CD4-positive, alpha-beta T cell treated with Interleukin-6 at 100 ng/mL for 8 hours (primary cell): Measurements from ENCODE around the gene ANGPTL5.
"Not testable (repeated sequence)": the region's sequence is repeated elsewhere in the genome, so short reads cannot be mapped to it uniquely, and the experiment has no call there.

Experiments
- DNase-seq: peaks from one replicate; pipeline ENCODE4 v3.0.0-alpha.2; 2020; ENCODE audit warnings: mixed read lengths, low spot score

Gene ANGPTL5

GRCh38 chr11:101916422-101916821 lies at the start of gene ANGPTL5:
Gene ANGPTL5 (minus strand): TSS chr11:101916522. CDS start chr11:101907909, 8,613 bp downstream.
- no peak for DNase-seq

DNA sequence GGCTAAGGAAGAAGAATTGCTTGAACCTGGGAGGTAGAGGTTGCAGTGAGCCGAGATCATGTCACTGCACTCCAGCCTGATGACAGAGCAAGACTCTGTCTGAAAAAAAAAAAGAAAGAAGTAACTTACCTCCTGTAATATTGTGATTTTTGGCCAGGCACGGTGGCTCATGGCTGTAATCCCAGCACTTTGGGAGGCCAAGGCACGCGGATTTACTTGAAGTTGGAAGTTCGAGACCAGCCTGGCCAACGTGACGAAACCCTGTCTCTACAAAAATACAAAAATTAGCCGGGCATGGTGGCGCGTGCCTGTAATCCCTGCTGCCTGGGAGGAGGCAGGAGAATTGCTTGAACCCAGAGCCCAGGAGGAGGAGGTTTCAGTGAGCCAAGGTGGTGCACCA lies 47.9 kb upstream of the ANGPTL5 start:
- not testable (repeated sequence) for DNase-seq

- DNase-seq, result no peak
Measured at GRCh38 chr11:101960231-101960630, 43.9 kb upstream of the ANGPTL5 start.

DNA sequence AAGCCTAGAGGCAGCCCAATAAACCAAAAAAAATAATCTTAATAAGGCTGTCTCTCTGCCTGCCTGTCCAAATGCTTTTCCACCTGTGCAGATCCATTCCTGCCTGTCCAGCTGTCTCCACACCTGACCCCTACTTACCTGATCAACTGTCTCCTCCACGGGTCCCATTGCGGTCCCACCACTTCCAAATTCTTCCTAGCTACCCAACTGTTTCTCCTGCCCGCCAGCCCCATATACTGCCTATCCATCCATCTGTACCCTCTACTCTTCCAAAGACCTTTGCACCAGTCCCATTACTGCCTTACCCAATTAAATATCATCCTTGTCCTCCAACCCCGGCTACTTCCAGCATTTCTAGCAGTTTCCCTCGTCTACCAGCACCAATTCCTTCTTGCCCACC lies 39.4 kb upstream of the ANGPTL5 start:
- no peak for DNase-seq

- DNase-seq, result no peak
Measured at GRCh38 chr11:101955278-101955677, 39.0 kb upstream of the ANGPTL5 start.

GRCh38 chr11:101949680-101950220 lies 33.4 kb upstream of the ANGPTL5 start:
- no peak for DNase-seq

- DNase-seq, result no peak
Measured at GRCh38 chr11:101945448-101945847, 29.1 kb upstream of the ANGPTL5 start.

DNA sequence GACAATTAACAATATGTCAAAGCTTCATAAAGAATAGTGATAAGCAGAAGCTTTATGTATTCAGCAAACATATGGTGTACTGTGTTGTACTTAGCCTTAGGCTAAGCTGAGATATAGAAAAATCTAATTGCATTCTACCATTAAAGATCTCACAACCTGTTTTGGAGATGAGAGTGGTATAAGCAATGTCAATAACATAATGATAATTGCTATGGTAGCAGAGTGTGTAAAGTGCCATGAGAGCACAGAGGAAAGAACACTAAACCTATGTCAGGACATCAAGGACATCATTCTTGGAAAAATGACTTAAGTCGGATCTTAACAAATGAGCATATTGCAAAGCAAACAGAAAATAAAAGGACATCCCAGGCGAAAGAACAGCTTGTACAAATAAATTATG lies 28.6 kb upstream of the ANGPTL5 start:
- DNase-seq, result no peak

- DNase-seq, result no peak
Measured at GRCh38 chr11:101940901-101941520, 24.7 kb upstream of the ANGPTL5 start.

- no peak for DNase-seq
Measured at GRCh38 chr11:101931692-101932091, 15.4 kb upstream of the ANGPTL5 start.

GRCh38 chr11:101929294-101929915 lies 13.1 kb upstream of the ANGPTL5 start:
- DNase-seq, result no peak

DNA sequence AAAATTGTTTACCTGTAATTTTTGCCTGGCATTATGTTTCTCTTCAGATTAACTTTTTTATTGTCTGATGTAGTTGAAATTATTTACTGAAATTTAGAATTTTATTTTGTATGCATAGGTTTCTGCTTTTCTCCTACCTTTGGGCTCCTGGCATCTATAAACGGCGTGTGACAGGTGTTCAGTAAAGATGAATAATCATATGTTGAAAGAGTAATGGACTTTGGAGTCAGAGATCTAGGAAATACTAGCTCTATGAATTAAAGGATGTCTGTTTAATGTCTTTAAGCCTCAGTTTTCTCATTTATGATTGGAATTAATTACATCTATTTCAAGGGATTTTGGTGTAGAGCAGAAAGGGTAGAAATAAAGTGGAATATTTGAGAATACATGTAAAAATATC lies 7.2 kb upstream of the ANGPTL5 start:
- DNase-seq, result no peak

DNA sequence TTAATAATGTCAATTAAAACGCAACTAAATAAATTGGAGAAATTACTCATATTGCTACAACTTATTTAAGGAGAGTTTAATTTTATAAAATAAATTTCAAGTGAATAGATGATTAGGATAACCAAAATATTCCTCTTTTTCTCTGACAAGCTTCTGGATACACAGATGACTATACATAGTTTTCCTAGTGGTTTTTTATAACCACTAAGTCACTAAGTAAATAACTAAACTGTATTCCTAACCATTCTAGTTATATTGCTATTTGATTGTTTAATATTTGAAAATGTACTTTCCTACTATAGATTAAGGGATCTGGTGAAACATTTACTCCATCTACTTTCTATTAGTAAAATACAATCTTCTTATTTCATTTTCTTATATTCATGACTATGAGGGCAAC lies 4.7 kb upstream of the ANGPTL5 start:
- no peak for DNase-seq

- DNase-seq, result no peak
Measured at GRCh38 chr11:101917226-101917625, 904 bp upstream of the ANGPTL5 start.

DNA sequence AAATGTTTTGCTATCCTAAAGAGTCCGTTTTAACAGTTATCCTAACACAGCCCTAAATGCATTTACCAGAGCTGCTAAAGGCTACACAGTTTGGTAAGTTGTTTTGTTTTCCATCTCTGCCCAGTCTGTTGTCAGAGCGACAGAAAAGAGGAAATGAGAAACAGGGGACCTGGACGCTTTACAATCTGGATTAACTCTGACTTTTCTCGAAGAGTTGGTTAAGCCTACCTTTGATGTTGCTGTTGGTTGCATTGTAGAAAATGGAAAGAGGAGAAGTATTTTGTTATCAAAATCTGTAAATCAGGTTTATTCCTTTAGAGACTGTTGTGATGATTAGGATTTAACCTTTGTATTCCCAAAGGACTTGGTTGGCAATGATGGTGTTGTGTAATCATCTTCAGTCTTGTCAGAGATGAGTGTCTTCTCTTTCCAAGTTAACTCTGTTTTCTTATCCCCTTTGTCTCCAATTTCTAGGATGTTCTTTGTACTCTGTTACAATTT lies 481 bp downstream of the ANGPTL5 start:
- DNase-seq, result no peak

DNA sequence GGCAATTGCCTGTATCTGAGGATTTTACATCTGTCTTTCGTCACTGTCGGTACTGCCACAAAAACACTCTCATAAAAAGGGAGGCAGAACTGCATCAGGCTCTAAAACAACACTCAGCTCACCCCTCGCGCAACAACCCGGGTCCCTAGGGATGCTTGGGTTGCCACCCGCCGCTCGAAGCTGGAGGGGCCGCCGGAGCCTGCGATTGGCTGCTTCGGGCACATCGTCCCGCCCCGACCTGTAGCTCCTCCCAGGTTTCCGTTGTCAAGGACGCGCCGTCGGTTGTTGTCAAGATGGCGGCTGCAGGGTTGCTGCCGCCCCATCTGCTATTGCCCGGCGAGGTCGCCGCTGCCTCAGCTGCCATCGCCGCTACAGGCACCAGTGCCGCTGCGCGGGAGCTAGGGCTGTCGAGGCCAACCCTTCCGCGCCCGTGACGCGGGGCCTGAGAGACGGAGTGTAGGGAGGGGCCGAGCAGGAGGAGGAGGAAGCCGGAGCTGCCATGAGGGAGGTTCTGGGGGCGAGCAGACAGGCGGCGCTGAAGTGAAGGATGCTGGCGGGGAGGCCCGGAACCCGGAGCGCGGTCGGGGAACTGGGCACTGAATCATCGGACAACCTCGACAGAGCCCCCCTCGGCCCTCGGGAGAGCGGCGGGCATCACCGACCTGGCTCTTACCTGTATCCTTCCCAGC lies 1.4 kb downstream of the ANGPTL5 start, which contains the start of gene CEP126:
Gene CEP126, plus strand, starts transcription at position 273 of the 689 bp plus-strand sequence. Its CDS starts 275 bp downstream, at position 548.
- peak; percentile 90 for DNase-seq

DNA sequence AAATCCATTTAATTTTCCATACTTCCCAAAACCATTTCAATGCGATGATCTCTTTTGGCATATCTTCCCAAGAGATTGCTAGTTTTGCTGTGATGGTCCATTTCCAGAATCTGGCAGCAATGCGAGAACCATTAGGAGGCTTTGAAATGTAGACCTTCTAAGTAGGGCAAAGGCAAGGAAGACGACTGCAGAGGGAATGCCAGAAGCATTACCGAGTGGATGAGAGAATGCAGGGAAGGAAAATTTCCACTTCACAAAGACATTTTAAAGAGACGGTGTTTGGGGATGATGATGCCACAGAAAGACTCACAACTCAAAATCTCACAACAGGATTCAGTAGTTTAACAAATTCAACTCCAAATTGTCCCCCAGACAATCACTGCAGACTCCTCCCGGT lies 2.0 kb downstream of the ANGPTL5 start:
- DNase-seq, result no peak

GRCh38 chr11:101913656-101914055 lies 2.7 kb downstream of the ANGPTL5 start:
- no peak for DNase-seq

GRCh38 chr11:101912823-101913284 lies 3.5 kb downstream of the ANGPTL5 start:
- no peak for DNase-seq

GRCh38 chr11:101909087-101909486 lies 7.2 kb downstream of the ANGPTL5 start:
- DNase-seq, result no peak

DNA sequence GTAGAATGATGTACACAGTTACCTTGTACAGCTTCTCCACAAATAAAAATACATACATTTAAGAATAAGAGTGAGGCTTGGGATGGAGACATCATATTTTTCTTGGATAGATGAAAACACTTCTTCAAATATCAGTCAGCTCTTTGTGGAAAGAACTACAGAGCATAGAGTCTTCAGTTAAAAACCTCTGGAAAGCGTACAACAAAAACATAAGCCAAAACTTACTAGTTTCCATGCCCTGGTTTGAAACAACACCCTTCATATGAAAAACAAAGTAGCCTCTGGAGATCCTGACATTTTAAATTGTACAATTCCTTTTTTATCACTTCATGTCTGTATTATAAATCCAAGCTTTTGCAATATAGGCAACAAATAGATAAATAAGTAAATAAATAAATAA lies 8.5 kb downstream of the ANGPTL5 start:
- DNase-seq, result no peak

DNA sequence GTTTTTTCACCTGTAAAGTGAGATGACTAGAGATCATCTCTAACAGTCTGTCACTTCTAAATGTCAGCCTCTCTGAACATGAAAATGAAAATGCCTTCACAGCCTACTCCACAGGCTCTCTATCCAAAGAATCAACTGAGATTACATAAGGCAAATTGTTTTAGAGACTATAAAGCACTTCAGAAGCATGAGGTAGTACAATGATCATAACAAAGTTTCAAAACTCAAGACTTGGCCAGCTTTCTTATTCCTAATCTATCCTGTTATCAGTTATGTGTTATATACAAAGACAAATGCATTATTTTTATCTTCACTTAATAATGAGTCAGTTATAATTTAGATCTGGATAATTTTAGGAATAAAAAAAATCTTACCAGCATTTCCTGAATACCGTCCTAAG lies 21.8 kb downstream of the ANGPTL5 start:
- no peak for DNase-seq

- DNase-seq, result no peak
Measured at GRCh38 chr11:101889767-101890166, 26.6 kb downstream of the ANGPTL5 start.
